NB4 (cell line): ENCODE results near the gene AP2A2.

Experiments
- CTCF ChIP-seq: IDR thresholded peaks from one replicate; pipeline ENCODE4 v1.5.1; 2012; ENCODE audit warnings: low read depth, low read length
- MYC ChIP-seq: IDR thresholded peaks from 2 replicates; pipeline ENCODE4 v1.6.1; 2011; ENCODE audit warnings: low read depth, low read length
- POLR2A ChIP-seq: IDR thresholded peaks from 2 replicates; pipeline ENCODE4 v1.6.1; 2011; ENCODE audit warnings: mild to moderate bottlenecking; ENCODE audit not compliant: insufficient read length; ENCODE audit errors: extremely low read depth

GRCh38 chr11:969651-970205 is 44.1 kb downstream of the AP2A2 start:
- TF ChIP-seq CTCF = no peak
- no peak for TF ChIP-seq POLR2A
- no peak for TF ChIP-seq MYC
